Renal cortical epithelial cell (primary cell): ENCODE data around the gene ALKBH5. TPM values are rescaled to one million over a fixed set of nuclear protein-coding genes. Genes with fewer than 3 reads are reported as not detected.

ENCODE experiments used
- DNase-seq: peaks from one replicate; pipeline ENCODE4 v3.0.0-alpha.2; 2011; ENCODE audit warnings: low read depth
- total RNA-seq: library from RNA; depleted of rRNA; stranded (reverse); fragments of >200 nt; gene quantifications from 2 replicates; pipeline ENCODE4 v1.2.3, GENCODE V29; 2014

The ALKBH5 gene
- total RNA-seq, 1 donor from 2014 or later, result 124 TPM

DNA sequence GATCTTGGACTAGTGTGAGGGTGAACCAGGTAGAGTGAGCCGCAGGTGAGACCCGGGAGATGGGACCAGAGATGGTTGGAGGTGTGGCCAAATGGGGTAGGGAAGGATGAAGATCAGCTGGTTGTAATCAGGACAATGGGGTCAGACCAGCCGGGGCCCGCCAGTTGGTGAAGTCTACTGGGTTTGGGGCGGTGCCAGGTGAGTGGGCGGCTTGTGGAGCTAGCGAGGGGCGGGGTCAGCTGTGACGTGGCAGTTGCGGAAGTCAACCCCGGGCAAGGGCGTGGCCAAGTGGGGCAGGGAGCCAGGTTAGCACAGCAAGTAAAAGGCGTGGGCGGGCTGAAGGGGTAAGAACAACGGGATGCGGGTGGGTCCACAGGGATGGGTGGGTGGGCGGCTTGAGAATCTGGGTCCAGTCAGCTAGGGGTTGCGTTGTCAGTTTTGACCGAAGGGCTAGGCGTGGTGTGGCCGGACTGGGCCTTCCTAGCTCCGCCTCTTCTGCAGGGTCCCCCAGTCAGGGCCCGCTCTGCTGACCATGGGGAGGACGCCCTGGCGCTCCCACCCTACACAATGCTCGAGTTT, 25.5 kb upstream of the ALKBH5 start:
- peak; percentile 78 for DNase-seq

GRCh38 chr17:18159551-18160120, 24.0 kb upstream of the ALKBH5 start:
- DNase-seq, result peak; percentile 40

GRCh38 chr17:18160128-18160856, 23.3 kb upstream of the ALKBH5 start:
- no peak for DNase-seq

- DNase-seq, result no peak
Observed at GRCh38 chr17:18161207-18162145, 22.2 kb upstream of the ALKBH5 start.

DNA sequence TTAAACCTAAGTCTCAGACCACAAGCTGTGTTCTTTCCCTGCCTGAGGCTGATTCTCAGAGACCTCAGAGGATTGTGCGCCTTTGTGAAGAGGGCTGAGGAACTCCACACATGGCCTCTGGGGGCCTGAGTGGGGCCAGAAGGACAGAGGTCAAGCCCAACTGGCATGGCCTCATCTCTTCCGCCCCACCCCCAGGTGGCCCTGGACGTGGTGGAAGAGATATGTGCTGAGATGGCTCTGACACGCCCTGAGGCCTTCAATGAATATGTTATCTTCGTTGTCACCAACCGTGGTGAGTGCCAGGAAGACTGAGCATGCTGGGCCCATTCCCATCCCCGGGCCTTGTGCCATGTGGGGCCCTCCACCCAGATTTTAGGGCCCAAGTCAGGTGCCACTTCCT, 20.1 kb upstream of the ALKBH5 start:
- no peak for DNase-seq

- DNase-seq, result no peak
Observed at GRCh38 chr17:18166894-18167293, 16.7 kb upstream of the ALKBH5 start.

DNA sequence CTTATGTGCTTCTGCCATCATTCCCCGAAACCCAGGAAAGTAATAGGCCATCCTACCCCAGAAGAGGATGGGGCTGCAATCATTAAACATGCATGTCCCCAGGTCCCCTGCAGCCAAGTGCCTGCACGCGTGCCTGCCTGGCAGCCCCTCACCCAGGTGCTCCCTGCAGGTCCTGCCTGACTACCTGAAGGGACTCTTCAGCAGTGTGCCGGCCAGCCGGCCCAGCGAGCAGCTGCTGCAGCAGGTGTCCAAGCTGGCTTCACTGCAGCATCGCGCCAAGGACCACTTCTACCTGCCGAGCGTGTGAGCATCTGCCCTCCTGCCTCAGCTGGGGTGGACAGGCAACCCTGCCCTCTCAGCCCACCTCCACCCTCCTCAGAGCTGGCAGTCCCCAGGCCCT, 16.2 kb upstream of the ALKBH5 start:
- DNase-seq, result no peak

DNA sequence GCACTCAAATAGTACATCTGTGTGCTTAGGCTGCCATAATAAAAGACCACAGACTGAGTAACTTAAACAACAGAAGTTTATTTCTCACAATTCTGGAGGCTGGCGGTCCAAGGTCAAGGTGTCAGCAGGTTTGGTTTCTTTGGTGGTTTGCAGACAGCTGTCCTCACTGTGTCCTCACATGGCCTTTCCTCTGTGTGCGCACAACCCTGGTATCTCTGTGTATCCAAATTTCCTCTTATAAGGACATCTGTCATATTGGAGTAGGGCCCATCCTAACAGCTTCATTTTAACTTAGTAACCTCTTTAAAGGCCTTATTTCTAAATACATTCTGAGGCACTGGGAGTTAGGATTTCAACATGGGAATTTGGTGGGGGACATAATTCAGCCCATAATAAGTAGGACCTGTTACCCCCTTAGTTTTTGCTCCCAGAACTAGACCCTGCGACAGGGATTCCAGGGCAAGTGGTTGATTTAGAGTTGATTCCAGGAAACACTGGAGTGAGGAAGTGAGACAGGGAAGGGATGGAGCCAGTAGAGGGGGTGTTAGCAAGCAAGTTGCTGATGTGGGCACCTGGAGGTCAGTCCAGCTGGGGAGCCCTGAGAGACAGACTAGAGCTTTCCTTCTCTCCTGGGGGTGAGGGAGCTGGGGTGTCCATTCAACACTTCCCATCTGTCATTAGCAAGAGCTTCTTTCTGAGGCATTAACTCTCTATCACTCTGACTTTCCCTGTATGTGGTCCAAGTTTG, 10.9 kb upstream of the ALKBH5 start:
- no peak for DNase-seq

DNA sequence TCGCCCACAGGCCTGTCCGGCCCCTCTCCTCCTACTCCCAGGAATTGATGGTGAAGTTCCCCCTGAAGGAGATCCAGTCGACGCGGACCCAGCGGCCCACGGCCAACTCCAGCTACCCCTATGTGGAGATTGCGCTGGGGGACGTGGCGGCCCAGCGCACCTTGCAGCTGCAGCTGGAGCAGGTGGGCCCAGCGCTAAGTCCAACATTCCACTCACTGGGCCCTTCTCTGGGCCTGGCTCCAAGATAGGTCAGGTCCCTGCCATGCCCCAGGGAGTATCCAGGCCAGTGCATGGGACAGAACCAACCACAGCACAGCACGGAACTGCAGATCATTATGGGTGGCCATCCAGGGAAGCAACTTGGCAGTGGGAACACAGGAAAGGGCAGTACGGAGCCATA, 9.9 kb upstream of the ALKBH5 start:
- no peak for DNase-seq

DNA sequence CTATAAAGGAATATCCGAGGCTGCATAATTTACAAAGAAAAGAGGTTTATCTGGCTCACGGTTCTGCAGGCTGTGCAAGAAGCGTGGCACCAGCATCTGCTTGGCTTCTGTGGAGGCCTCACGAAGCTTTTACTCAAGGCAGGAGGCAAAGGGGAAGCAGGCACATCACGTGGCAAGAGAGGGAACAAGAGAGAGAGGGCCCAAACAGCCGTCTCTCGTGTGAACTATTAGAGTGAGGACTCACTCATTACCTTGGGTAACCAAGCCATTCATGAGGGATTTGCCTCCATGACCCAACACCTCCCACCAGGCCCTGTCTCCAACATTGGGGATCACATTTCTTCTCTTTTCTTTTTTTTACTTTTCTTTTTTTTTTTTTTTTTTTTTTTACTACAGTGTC, 7.5 kb upstream of the ALKBH5 start:
- no peak for DNase-seq

- no peak for DNase-seq
Observed at GRCh38 chr17:18177133-18177532, 6.5 kb upstream of the ALKBH5 start.

DNA sequence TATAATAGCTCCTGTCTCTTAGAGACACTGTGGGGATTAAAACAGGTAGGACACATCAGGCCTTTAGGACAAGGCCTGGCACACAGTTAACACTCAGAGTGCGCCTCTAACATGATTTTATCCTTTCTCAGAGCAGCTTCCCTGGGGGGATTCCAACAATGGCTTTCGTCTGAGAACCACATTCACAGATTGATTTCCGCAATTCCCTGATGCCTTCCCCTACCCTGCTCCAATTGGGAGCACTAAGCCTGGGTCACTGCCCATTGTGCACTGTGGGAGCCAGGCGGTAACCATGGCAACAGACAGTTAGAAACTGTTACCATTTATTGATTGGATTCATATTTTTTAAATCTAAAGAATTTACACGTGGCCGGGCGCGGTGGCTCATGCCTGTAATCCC, 5.9 kb upstream of the ALKBH5 start:
- no peak for DNase-seq

DNA sequence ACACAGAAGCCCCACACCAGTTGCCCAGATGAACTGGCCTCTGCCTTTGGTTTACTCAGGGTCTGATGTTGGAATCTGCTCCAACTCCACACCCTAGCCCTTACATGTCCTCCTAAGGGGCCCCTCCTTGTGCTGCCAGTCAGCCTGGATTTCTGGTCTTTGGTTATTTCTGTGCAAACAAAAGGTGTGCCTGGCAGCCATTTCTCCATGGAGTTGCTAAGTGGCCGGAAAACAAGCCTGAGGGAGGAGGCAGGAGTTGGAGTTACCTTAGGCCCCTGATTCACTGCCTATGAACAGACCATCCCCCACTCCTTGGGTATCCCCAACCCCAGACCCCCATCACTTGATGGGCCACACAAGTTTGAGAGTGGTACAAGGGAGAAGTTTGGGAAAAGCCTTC, 4.4 kb upstream of the ALKBH5 start:
- DNase-seq, result no peak

DNA sequence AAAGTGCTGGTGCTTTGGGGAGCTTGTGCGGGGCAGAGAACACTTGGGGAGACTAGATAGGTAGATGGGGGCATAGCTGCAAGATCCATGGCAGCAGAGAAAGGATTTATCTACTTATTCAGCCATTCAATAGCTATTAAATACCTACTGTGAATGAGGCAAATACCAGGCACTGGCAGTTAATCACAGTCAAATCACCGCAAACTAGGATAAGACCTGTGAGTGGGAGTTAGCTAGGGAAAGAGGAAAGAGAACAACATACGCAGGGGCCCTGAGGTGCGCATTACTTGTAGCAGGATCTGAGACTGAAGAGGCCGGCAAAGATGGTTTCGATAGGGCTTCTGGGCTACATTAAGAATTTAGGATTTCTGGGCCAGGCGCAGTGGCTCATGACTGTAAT, 3.8 kb upstream of the ALKBH5 start:
- DNase-seq, result no peak

DNA sequence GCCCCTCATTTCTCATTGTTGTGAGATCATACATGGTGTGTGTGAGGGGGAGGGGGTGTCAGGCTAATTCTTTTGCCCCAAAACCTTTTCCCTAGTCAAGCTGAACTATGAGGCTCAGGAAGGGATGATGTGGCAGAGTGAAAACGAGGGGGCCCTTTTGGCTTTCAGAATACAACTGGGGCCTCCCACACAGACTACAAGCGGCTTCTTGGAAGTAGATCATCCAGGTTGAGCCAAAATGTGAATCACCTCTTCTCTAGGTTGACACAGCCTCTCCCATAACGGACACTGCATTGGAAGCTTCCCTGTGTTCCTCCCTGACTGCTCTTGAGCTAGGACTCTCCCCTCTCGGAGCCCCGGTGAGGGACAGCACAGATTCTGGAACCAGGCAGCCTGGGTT, 2.3 kb upstream of the ALKBH5 start:
- DNase-seq, result no peak

DNA sequence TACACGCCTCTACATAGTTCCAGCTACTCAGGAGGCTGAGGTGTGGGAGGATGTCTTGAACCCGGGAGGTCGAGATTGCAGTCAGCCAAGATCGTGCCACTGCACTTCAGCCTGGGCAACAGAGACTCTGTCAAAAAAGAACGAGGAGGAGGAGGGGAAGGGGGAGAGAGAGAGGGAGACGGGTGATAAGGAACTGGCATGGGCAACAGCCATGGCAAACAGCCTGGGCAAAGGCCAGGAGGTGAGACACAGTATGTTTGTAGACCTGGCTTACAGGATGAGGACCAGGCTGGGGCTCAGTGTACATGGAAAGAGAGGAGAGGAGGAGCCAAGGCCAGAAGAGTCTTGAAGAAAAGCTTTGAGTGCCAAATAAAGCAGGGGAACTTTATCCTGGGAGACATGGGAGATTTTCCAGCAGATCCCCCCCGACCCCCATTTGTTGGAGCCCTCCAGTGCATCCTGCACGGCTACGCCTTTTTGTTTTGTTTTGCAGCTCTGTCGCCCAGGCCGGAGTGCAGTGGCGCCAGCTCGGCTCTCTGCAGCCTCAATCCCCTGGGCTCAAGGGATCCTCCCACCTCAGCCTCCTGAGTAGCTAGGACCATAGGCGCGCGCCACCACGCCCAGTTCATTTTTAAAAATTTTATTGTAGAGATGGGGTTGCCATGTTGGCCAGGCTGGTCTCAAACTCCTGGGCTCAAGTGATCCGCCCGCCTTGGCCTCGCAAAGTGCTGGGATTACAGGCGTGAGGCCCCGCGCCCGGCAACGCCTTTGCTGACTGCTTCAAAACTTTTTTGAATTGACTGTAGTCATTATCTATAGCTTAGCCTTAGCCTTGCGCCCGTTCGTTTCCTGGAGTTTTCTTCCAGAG, 1.3 kb upstream of the ALKBH5 start:
- DNase-seq, result no peak

- DNase-seq, result no peak
Observed at GRCh38 chr17:18182978-18183333, 672 bp upstream of the ALKBH5 start.

- DNase-seq, result no peak
Observed at GRCh38 chr17:18184143-18185031, 759 bp downstream of the ALKBH5 start.

GRCh38 chr17:18185391-18185790, 1.8 kb downstream of the ALKBH5 start:
- DNase-seq, result peak; percentile 44
